Activated CD4-positive, alpha-beta T cell treated with anti-CD3 and anti-CD28 coated beads, Interleukin-2, amount 10 ng/mL, durations not matched to agents 24 days and 14 days (primary cell): ENCODE data around the gene NKX3-2. TPM values are rescaled to one million over a fixed set of nuclear protein-coding genes. Genes with fewer than 3 reads are reported as not detected.

Experiments
- total RNA-seq: library from RNA; stranded (reverse); gene quantifications from 2 replicates; pipeline ENCODE4 v1.2.3, GENCODE V29; 2022

The NKX3-2 gene
- total RNA-seq, 1 donor from 2014 or later: not detected

Other genes with a start within 250 kb of the NKX3-2 start
- gene RAB28, start 60.2 kb downstream of the NKX3-2 start, total RNA-seq: 19.5 and 20.5 TPM in 2 replicates
- gene BOD1L1, start 83.2 kb upstream of the NKX3-2 start, total RNA-seq: 38.3 and 41.0 TPM in 2 replicates